ENCODE measurements around the gene TNIP3.
"Not testable (repeated sequence)": the region's sequence is repeated elsewhere in the genome, so short reads cannot be mapped to it uniquely, and the experiment has no call there.

Gene TNIP3

GRCh38 chr4:121177246-121178137 lies 13.4 kb upstream of the TNIP3 start:
- DNase-seq = no peak

DNA sequence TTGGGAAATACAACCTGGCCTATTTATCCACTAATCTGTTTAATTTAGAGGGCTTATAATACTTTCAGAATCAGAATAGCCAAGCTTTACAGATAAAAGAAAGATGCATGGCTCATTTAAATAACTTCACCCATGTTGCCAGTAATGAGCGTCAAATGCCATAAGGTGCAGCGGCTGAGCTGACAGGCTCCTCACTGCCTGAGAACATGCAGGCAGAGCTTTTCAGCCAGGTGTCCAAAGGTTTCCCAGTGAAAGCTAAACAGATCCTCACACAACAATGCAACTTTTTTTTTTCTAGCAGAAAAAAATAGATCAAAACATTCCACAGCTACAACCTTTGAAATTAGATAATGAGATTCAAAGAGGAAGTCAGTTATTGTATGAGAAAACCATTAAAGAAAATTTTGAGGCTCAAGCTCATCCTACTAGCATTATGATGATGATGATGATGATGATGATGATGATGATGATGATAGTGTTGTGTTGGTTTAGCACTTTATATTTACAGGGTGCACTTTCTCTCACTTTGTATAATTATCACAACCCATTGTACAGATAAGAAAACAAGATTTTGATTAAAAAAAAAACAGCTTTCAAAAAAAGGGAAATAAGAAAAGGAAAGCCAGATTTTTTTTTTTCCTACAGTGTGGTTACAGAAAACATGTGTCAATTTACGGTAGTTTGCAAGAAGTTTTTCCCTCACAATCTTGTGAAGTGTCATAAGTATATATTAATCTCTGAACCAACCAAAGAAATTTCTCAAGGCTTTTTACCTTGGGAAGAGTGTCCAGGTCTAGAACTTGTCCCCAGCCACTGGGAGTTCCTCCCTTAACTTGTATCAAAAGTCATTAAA lies 12.2 kb upstream of the TNIP3 start:
- DNase-seq = no peak

DNA sequence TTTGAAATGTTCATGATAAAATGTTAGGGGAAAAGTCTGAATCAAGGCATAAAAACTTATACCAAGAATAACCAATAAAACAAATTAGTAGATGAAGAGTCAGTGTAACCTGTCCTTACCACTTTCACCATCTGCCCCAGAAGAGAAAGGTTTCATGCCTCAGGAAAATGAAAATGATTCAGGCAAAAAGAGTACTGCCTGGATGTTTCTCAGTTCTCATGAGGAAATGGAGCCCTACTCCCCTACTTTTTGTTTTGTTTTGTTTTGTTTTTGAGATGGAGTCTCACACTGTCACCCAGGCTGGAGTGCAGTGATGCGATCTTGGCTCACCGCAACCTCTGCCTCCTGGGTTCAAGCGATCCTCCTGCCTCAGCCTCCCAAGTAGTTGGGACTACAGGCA lies 7.4 kb upstream of the TNIP3 start:
- DNase-seq = not testable (repeated sequence)

GRCh38 chr4:121168446-121169281 lies 4.5 kb upstream of the TNIP3 start:
- no peak for DNase-seq

- DNase-seq = no peak
These were observed 2.9 kb upstream of the TNIP3 start for GRCh38 chr4:121166976-121167375.

- DNase-seq = no peak
These were observed 1.1 kb upstream of the TNIP3 start for GRCh38 chr4:121165206-121165605.

GRCh38 chr4:121156822-121157769 lies 7.0 kb downstream of the TNIP3 start:
- no peak for DNase-seq

GRCh38 chr4:121155893-121156292 lies 8.2 kb downstream of the TNIP3 start:
- no peak for DNase-seq

DNA sequence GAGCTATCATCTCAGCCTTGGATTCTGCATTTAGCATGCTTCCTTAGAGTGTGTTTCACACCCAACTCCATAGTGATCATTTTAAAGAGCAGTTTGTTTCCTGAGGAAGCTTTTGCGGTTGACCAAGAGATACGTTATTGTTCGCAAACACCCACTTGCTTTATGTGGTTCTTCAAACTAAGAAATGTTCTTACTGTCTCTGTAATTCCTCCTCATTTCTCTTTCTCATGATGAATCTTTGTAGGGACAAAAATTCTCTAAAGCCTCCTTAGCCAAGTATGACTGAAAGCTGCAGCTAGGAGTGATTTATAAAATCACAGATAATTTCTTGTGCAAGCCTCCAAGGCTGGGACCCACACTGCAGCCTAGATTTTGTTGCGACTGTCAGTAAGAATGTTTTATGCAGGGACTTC lies 10.0 kb downstream of the TNIP3 start:
- no peak for DNase-seq

- DNase-seq = no peak
These were observed 12.2 kb downstream of the TNIP3 start for GRCh38 chr4:121151942-121152341.

GRCh38 chr4:121150486-121150885 lies 13.6 kb downstream of the TNIP3 start:
- DNase-seq = no peak

DNA sequence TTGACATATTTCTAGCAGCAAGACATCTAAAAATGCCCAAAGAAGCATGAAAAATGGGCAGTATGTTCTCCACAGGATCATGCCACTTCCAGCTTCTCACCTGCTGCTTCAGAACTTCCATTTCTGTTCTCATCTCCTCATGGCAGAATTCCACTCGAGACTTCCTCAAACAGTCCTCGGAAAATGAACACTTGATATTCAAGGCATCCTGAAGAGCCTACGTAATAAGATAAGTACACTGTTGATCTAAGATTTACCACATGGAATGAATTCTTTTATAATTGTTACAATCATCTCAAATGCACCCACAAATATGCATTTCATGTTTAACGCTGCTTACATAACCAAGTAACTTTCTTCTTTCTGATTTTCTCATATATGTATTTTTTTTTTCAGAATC lies 14.1 kb downstream of the TNIP3 start:
- DNase-seq = no peak

GRCh38 chr4:121148621-121149020 lies 15.5 kb downstream of the TNIP3 start:
- no peak for DNase-seq

GRCh38 chr4:121148000-121148399 lies 16.1 kb downstream of the TNIP3 start:
- DNase-seq = no peak

- no peak for DNase-seq
These were observed 17.6 kb downstream of the TNIP3 start for GRCh38 chr4:121146530-121146929.

DNA sequence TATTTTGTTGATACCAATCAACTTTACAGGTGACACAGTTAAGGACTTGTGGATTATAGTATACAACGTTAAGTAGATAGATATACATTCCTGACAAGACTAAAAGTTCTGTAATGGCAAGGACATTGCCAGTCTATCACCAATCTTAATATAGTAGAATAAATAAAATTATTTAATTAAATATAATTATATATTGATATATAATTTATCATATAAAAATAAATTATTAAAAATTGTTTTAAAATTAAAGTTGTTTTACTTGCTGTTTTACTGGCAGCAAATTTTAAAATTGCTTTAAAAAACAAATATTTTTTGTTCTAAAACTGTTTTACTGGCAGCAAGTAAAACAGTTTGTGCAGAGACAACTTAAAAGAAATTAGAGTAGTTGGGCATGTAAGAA lies 18.7 kb downstream of the TNIP3 start:
- no peak for DNase-seq

- DNase-seq = no peak
These were observed 20.1 kb downstream of the TNIP3 start for GRCh38 chr4:121144021-121144420.

- DNase-seq = no peak
These were observed 21.0 kb downstream of the TNIP3 start for GRCh38 chr4:121143131-121143530.

- DNase-seq = no peak
These were observed 23.2 kb downstream of the TNIP3 start for GRCh38 chr4:121140716-121141460.

GRCh38 chr4:121139533-121140222 lies 24.4 kb downstream of the TNIP3 start:
- peak; percentile 33 for DNase-seq
